NAMALWA (cell line): ENCODE measurements around the gene PRR3.
A peak's percentile ranks its signal among the peaks of the same experiment; 100 is the strongest.
"Not testable (repeated sequence)": the region's sequence is repeated elsewhere in the genome, so short reads cannot be mapped to it uniquely, and the experiment has no call there.

Experiments
- DNase-seq: peaks from one replicate; pipeline ENCODE4 v3.0.0-alpha.2; 2015; ENCODE audit warnings: low spot score

PRR3 gene

GRCh38 chr6:30556906-30557682 lies at the start of gene PRR3:
Gene PRR3 (plus strand): TSS chr6:30557295. CDS start chr6:30557345, 50 bp downstream.
- peak; percentile 94 for DNase-seq

GRCh38 chr6:30507849-30508827 lies 49.0 kb upstream of the PRR3 start:
- peak; percentile 36 for DNase-seq

- DNase-seq: peak; percentile 78
Measured at GRCh38 chr6:30508890-30509736, 48.0 kb upstream of the PRR3 start.

GRCh38 chr6:30510419-30511168 lies 46.5 kb upstream of the PRR3 start:
- no peak for DNase-seq

- DNase-seq: no peak
Measured at GRCh38 chr6:30511169-30511546, 45.9 kb upstream of the PRR3 start.

- DNase-seq: no peak
Measured at GRCh38 chr6:30513451-30513850, 43.6 kb upstream of the PRR3 start.

- DNase-seq: no peak
Measured at GRCh38 chr6:30515106-30515505, 42.0 kb upstream of the PRR3 start.

GRCh38 chr6:30515944-30516753 lies 40.9 kb upstream of the PRR3 start:
- peak; percentile 92 for DNase-seq

GRCh38 chr6:30516754-30517076 lies 40.4 kb upstream of the PRR3 start:
- DNase-seq: not testable (repeated sequence)

- not testable (repeated sequence) for DNase-seq
Measured at GRCh38 chr6:30517767-30518504, 39.2 kb upstream of the PRR3 start.

GRCh38 chr6:30518505-30519145 lies 38.5 kb upstream of the PRR3 start:
- peak; percentile 32 for DNase-seq

GRCh38 chr6:30520522-30520921 lies 36.6 kb upstream of the PRR3 start:
- no peak for DNase-seq

- DNase-seq: not testable (repeated sequence)
Measured at GRCh38 chr6:30521082-30521481, 36.0 kb upstream of the PRR3 start.

- not testable (repeated sequence) for DNase-seq
Measured at GRCh38 chr6:30521952-30522351, 35.1 kb upstream of the PRR3 start.

GRCh38 chr6:30526444-30526843 lies 30.7 kb upstream of the PRR3 start:
- DNase-seq: not testable (repeated sequence)

- not testable (repeated sequence) for DNase-seq
Measured at GRCh38 chr6:30529349-30529875, 27.7 kb upstream of the PRR3 start.

GRCh38 chr6:30530014-30530413 lies 27.1 kb upstream of the PRR3 start:
- DNase-seq: no peak

GRCh38 chr6:30533460-30534294 lies 23.4 kb upstream of the PRR3 start:
- DNase-seq: no peak
